Daoy (cell line): Measurements from ENCODE around the gene SPOP. TPM values are rescaled to one million over a fixed set of nuclear protein-coding genes. Genes with fewer than 3 reads are reported as not detected.

Experiments used
- DNase-seq: peaks from one replicate; pipeline ENCODE4 v3.0.0-alpha.2; 2015; ENCODE audit warnings: low read depth
- total RNA-seq: library from RNA; depleted of rRNA; stranded (reverse); fragments of >200 nt; shearing (Covaris generic); gene quantifications from 2 replicates; pipeline ENCODE4 v1.2.3, GENCODE V29; 2014

The SPOP gene
- total RNA-seq, 1 experiment from 2014 or later, result 32.9 TPM

- no peak for DNase-seq
These were observed 64.6 kb downstream of the SPOP start for GRCh38 chr17:49613182-49613800.

GRCh38 chr17:49612726-49613125 lies 65.2 kb downstream of the SPOP start:
- DNase-seq, result no peak

- no peak for DNase-seq
These were observed 66.9 kb downstream of the SPOP start for GRCh38 chr17:49610883-49611584.

- DNase-seq, result no peak
These were observed 73.5 kb downstream of the SPOP start for GRCh38 chr17:49604314-49604869.

GRCh38 chr17:49603720-49604119 lies 74.2 kb downstream of the SPOP start:
- DNase-seq, result no peak

- DNase-seq, result no peak
These were observed 74.7 kb downstream of the SPOP start for GRCh38 chr17:49603238-49603637.

GRCh38 chr17:49602783-49603182 lies 75.1 kb downstream of the SPOP start:
- DNase-seq, result no peak

- DNase-seq, result no peak
These were observed 76.9 kb downstream of the SPOP start for GRCh38 chr17:49600949-49601348.

- DNase-seq, result no peak
These were observed 79.0 kb downstream of the SPOP start for GRCh38 chr17:49598918-49599317.

- DNase-seq, result no peak
These were observed 79.8 kb downstream of the SPOP start for GRCh38 chr17:49597928-49598655.

GRCh38 chr17:49597436-49597835 lies 80.5 kb downstream of the SPOP start:
- DNase-seq, result no peak

GRCh38 chr17:49596613-49597244 lies 81.2 kb downstream of the SPOP start:
- no peak for DNase-seq

- no peak for DNase-seq
These were observed 81.9 kb downstream of the SPOP start for GRCh38 chr17:49595980-49596379.

- DNase-seq, result no peak
These were observed 82.6 kb downstream of the SPOP start for GRCh38 chr17:49595328-49595727.

GRCh38 chr17:49592263-49592662 lies 85.6 kb downstream of the SPOP start:
- no peak for DNase-seq

- DNase-seq, result no peak
These were observed 87.0 kb downstream of the SPOP start for GRCh38 chr17:49590874-49591273.

GRCh38 chr17:49589577-49589927 lies 88.3 kb downstream of the SPOP start:
- DNase-seq, result no peak

GRCh38 chr17:49588726-49589576 lies 88.9 kb downstream of the SPOP start:
- no peak for DNase-seq

GRCh38 chr17:49588312-49588711 lies 89.6 kb downstream of the SPOP start:
- no peak for DNase-seq

- no peak for DNase-seq
These were observed 90.4 kb downstream of the SPOP start for GRCh38 chr17:49587366-49588073.
